Measurements from ENCODE around the gene FBXO34.

The FBXO34 gene

DNA sequence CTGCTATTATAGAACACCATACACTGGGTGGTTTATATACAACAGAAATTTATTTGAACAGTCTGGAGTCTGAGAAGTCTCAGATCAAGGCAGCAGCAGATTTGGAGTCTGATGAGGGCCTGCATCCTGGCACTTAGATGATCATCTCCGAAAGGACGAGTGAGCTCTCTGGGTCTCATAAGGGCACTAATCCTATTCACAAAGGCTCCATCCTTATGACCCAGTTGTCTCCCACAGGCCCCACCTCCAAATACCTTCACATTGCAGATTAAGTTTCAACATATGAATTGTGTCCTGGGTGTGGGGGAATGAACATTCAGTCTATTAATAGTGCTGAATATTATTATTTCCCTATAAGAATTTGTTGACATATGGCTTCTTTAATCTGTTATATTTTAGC is 53.6 kb downstream of the FBXO34 start:
- Histone ChIP-seq H3K4me1 (ENCODE audit: control insufficient read depth, low read depth, low read length) (no peaks in the 10 kb centered on the region), H3K27ac (ENCODE audit: low read depth, low read length) (no peak overlapping the region)
- no CpG with 5 or more reads among the region's 2 CpGs for WGBS (ENCODE audit: extremely low coverage, insufficient coverage, low lambda C conversion rate)

DNA sequence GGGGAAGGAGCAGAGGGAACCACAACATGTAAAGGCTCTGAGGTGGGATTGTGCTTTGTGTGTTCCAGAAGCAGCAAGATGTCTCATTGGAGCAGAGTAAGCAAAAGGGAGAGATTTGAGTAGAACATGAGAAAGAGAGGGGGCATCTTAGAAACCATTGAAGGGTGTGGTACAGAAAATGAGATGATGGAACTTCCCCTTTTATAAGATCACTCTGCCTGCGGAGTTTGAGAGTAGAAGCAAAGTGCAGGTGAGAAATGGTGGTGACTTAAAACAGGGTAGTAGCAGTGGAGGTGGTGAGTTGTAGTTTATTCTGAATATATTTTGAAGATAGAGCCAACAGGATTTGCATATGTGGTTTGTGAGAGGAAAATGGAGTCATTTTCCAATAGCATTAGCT is 56.0 kb downstream of the FBXO34 start:
- no peak overlapping the region for H4K5ac ChIP-seq (ENCODE audit: low read length)
- no peak overlapping the region for H2AK5ac ChIP-seq (ENCODE audit: low read length)
- H3K18ac ChIP-seq (ENCODE audit: low read length), result no peak overlapping the region
- WGBS (ENCODE audit: extremely low coverage, insufficient coverage, low lambda C conversion rate), result no CpG with 5 or more reads among the region's 1 CpG
- H3K27me3 ChIP-seq (ENCODE audit: insufficient read depth, low read length, poor library complexity), result no peaks in the 10 kb centered on the region
- no peak overlapping the region for H3K9ac ChIP-seq (ENCODE audit: low read length)
- no peak overlapping the region for H3K27ac ChIP-seq (ENCODE audit: low read depth, low read length)
- H3K56ac ChIP-seq (ENCODE audit: low read length), result no peak overlapping the region
- no peak overlapping the region for H2BK120ac ChIP-seq (ENCODE audit: low read depth, low read length)
- H3K4me1 ChIP-seq (ENCODE audit: control insufficient read depth, low read depth, low read length), result no peaks in the 10 kb centered on the region
- H2BK15ac ChIP-seq (replicated peaks; ENCODE audit: low read depth), result no peak overlapping the region
- DNase-seq, result no peak
- H3K23ac ChIP-seq (ENCODE audit: low read length), result no peak overlapping the region
- H3K79me2 ChIP-seq (ENCODE audit: control insufficient read depth, insufficient read depth, low read length), result peaks cover 5% of the 10 kb centered on the region
- no peak overlapping the region for H3K4ac ChIP-seq (ENCODE audit: low read depth, low read length)
- H3K79me1 ChIP-seq (ENCODE audit: low read length), result peaks cover 10% of the 10 kb centered on the region
- no peak overlapping the region for H4K8ac ChIP-seq (ENCODE audit: low read depth, low read length)
- no peak overlapping the region for H3K4me3 ChIP-seq (ENCODE audit: low read length)
- no peak overlapping the region for H2BK5ac ChIP-seq (ENCODE audit: low read length)
- no peak overlapping the region for H3K4me2 ChIP-seq (ENCODE audit: low read length)
- no peaks in the 10 kb centered on the region for H3K36me3 ChIP-seq (ENCODE audit: control insufficient read depth, insufficient read depth, low read length)

More for the DNA sequence above, 53.6 kb downstream of the FBXO34 start:
- H2BK5ac ChIP-seq (ENCODE audit: low read length), result no peak overlapping the region
- no peak overlapping the region for H3K18ac ChIP-seq (ENCODE audit: low read length)
- H3K56ac ChIP-seq (ENCODE audit: low read length), result no peak overlapping the region
- no peak overlapping the region for H4K5ac ChIP-seq (ENCODE audit: low read length)
- no peaks in the 10 kb centered on the region for H3K27me3 ChIP-seq (ENCODE audit: insufficient read depth, low read length, poor library complexity)
- peaks cover 7% of the 10 kb centered on the region for H3K79me2 ChIP-seq (ENCODE audit: control insufficient read depth, insufficient read depth, low read length)
- no peak overlapping the region for H3K4me2 ChIP-seq (ENCODE audit: low read length)
- H2BK120ac ChIP-seq (ENCODE audit: low read depth, low read length), result no peak overlapping the region
- peaks cover 13% of the 10 kb centered on the region for H3K79me1 ChIP-seq (ENCODE audit: low read length)
- no peak overlapping the region for H3K4ac ChIP-seq (ENCODE audit: low read depth, low read length)
- DNase-seq, result no peak
- no peak overlapping the region for H3K9ac ChIP-seq (ENCODE audit: low read length)
- H3K4me3 ChIP-seq (ENCODE audit: low read length), result no peak overlapping the region
- H3K36me3 ChIP-seq (ENCODE audit: control insufficient read depth, insufficient read depth, low read length), result no peaks in the 10 kb centered on the region
- H2BK15ac ChIP-seq (replicated peaks; ENCODE audit: low read depth), result no peak overlapping the region
- H4K8ac ChIP-seq (ENCODE audit: low read depth, low read length), result no peak overlapping the region
- H3K23ac ChIP-seq (ENCODE audit: low read length), result no peak overlapping the region
- H2AK5ac ChIP-seq (ENCODE audit: low read length), result no peak overlapping the region

- Histone ChIP-seq H3K27ac (ENCODE audit: low read depth, low read length) (no peak overlapping the region), H3K18ac (ENCODE audit: low read length) (no peak overlapping the region), H3K79me2 (ENCODE audit: control insufficient read depth, insufficient read depth, low read length) (peaks cover 10% of the 10 kb centered on the region), H3K36me3 (ENCODE audit: control insufficient read depth, insufficient read depth, low read length) (no peaks in the 10 kb centered on the region), H4K8ac (ENCODE audit: low read depth, low read length) (no peak overlapping the region), H3K56ac (ENCODE audit: low read length) (no peak overlapping the region), H3K23ac (ENCODE audit: low read length) (no peak overlapping the region), H2BK5ac (ENCODE audit: low read length) (no peak overlapping the region), H3K4me1 (ENCODE audit: control insufficient read depth, low read depth, low read length) (no peaks in the 10 kb centered on the region), H2BK120ac (ENCODE audit: low read depth, low read length) (no peak overlapping the region), H3K4ac (ENCODE audit: low read depth, low read length) (no peak overlapping the region), H4K5ac (ENCODE audit: low read length) (no peak overlapping the region), H2AK5ac (ENCODE audit: low read length) (no peak overlapping the region), H2BK15ac (replicated peaks; ENCODE audit: low read depth) (no peak overlapping the region), H3K4me3 (ENCODE audit: low read length) (no peak overlapping the region), H3K27me3 (ENCODE audit: insufficient read depth, low read length, poor library complexity) (no peaks in the 10 kb centered on the region), H3K79me1 (ENCODE audit: low read length) (peaks cover 14% of the 10 kb centered on the region), H3K4me2 (ENCODE audit: low read length) (no peak overlapping the region), H3K9ac (ENCODE audit: low read length) (no peak overlapping the region)
- WGBS (ENCODE audit: extremely low coverage, insufficient coverage, low lambda C conversion rate), result no CpG with 5 or more reads among the region's 3 CpGs
- DNase-seq, result no peak
Observed at GRCh38 chr14:55328317-55328716, 57.1 kb downstream of the FBXO34 start.

- Histone ChIP-seq H3K79me1 (ENCODE audit: low read length) (peaks cover 24% of the 10 kb centered on the region), H2AK5ac (ENCODE audit: low read length) (no peak overlapping the region), H3K9ac (ENCODE audit: low read length) (no peak overlapping the region)
Observed at GRCh38 chr14:55329999-55330710, 58.9 kb downstream of the FBXO34 start.

GRCh38 chr14:55332654-55333570 is 61.7 kb downstream of the FBXO34 start:
- peaks cover 4% of the 10 kb centered on the region for H3K4me1 ChIP-seq (ENCODE audit: control insufficient read depth, low read depth, low read length)
- no peak overlapping the region for H3K56ac ChIP-seq (ENCODE audit: low read length)
- no peak overlapping the region for H3K9ac ChIP-seq (ENCODE audit: low read length)
- H3K23ac ChIP-seq (ENCODE audit: low read length), result no peak overlapping the region
- H4K8ac ChIP-seq (ENCODE audit: low read depth, low read length), result no peak overlapping the region
- H2BK120ac ChIP-seq (ENCODE audit: low read depth, low read length), result no peak overlapping the region
- H3K79me2 ChIP-seq (ENCODE audit: control insufficient read depth, insufficient read depth, low read length), result peaks cover 16% of the 10 kb centered on the region
- no peak overlapping the region for H2AK5ac ChIP-seq (ENCODE audit: low read length)
- no peak overlapping the region for H3K27ac ChIP-seq (ENCODE audit: low read depth, low read length)
- no peak overlapping the region for H3K18ac ChIP-seq (ENCODE audit: low read length)
- no peaks in the 10 kb centered on the region for H3K36me3 ChIP-seq (ENCODE audit: control insufficient read depth, insufficient read depth, low read length)
- no peak overlapping the region for H4K5ac ChIP-seq (ENCODE audit: low read length)
- no peak overlapping the region for H3K4ac ChIP-seq (ENCODE audit: low read depth, low read length)
- H3K79me1 ChIP-seq (ENCODE audit: low read length), result peaks cover 21% of the 10 kb centered on the region
- H3K4me2 ChIP-seq (ENCODE audit: low read length), result no peak overlapping the region
- no peak overlapping the region for H2BK15ac ChIP-seq (replicated peaks; ENCODE audit: low read depth)
- no peak overlapping the region for H3K4me3 ChIP-seq (ENCODE audit: low read length)
- no peak overlapping the region for H2BK5ac ChIP-seq (ENCODE audit: low read length)
- H3K27me3 ChIP-seq (ENCODE audit: insufficient read depth, low read length, poor library complexity), result no peaks in the 10 kb centered on the region
- no peak for DNase-seq
- no CpG with 5 or more reads among the region's 7 CpGs for WGBS (ENCODE audit: extremely low coverage, insufficient coverage, low lambda C conversion rate)

More at GRCh38 chr14:55329999-55330710, 58.9 kb downstream of the FBXO34 start:
- Histone ChIP-seq H3K23ac (ENCODE audit: low read length) (no peak overlapping the region), H3K36me3 (ENCODE audit: control insufficient read depth, insufficient read depth, low read length) (no peaks in the 10 kb centered on the region), H3K18ac (ENCODE audit: low read length) (no peak overlapping the region), H3K4ac (ENCODE audit: low read depth, low read length) (no peak overlapping the region), H3K4me2 (ENCODE audit: low read length) (no peak overlapping the region), H3K27ac (ENCODE audit: low read depth, low read length) (no peak overlapping the region), H3K4me3 (ENCODE audit: low read length) (no peak overlapping the region), H3K79me2 (ENCODE audit: control insufficient read depth, insufficient read depth, low read length) (peaks cover 18% of the 10 kb centered on the region), H3K4me1 (ENCODE audit: control insufficient read depth, low read depth, low read length) (peaks cover 4% of the 10 kb centered on the region), H4K5ac (ENCODE audit: low read length) (no peak overlapping the region), H3K56ac (ENCODE audit: low read length) (no peak overlapping the region), H2BK120ac (ENCODE audit: low read depth, low read length) (no peak overlapping the region), H2BK5ac (ENCODE audit: low read length) (no peak overlapping the region), H4K8ac (ENCODE audit: low read depth, low read length) (no peak overlapping the region), H2BK15ac (replicated peaks; ENCODE audit: low read depth) (no peak overlapping the region), H3K27me3 (ENCODE audit: insufficient read depth, low read length, poor library complexity) (no peaks in the 10 kb centered on the region)
- no peak for DNase-seq
- WGBS (ENCODE audit: extremely low coverage, insufficient coverage, low lambda C conversion rate), result no CpG with 5 or more reads among the region's 6 CpGs
